NCI-H2107 (cell line): ENCODE results near the gene SPSB2.
A peak's percentile ranks its signal among the peaks of the same experiment; 100 is the strongest.
"Not testable (repeated sequence)": the region's sequence is repeated elsewhere in the genome, so short reads cannot be mapped to it uniquely, and the experiment has no call there.

Source experiments
- DNase-seq: peaks from one replicate; lab custom pipeline; 2025; lab: John Stamatoyannopoulos, UW

SPSB2 gene

GRCh38 chr12:6871052-6871957, 1.8 kb downstream of the SPSB2 start:
- no peak for DNase-seq

- not testable (repeated sequence) for DNase-seq
Observed at GRCh38 chr12:6870304-6870703, 2.8 kb downstream of the SPSB2 start.

GRCh38 chr12:6869049-6870021, 3.8 kb downstream of the SPSB2 start:
- DNase-seq: peak; percentile 67

- DNase-seq: no peak
Observed at GRCh38 chr12:6868211-6869048, 4.7 kb downstream of the SPSB2 start.

- DNase-seq: peak; percentile 76
Observed at GRCh38 chr12:6867413-6868210, 5.5 kb downstream of the SPSB2 start, which contains the start of gene TPI1. Gene TPI1, plus strand, starts transcription at chr12:6867531. Its CDS starts 36 bp downstream, at chr12:6867567.

- no peak for DNase-seq
Observed at GRCh38 chr12:6866920-6867412, 6.1 kb downstream of the SPSB2 start.

- DNase-seq: no peak
Observed at GRCh38 chr12:6866163-6866919, 6.8 kb downstream of the SPSB2 start.

- DNase-seq: not testable (repeated sequence)
Observed at GRCh38 chr12:6865307-6865706, 7.8 kb downstream of the SPSB2 start.

- DNase-seq: no peak
Observed at GRCh38 chr12:6863586-6864321, 9.3 kb downstream of the SPSB2 start.

- no peak for DNase-seq
Observed at GRCh38 chr12:6863033-6863432, 10.1 kb downstream of the SPSB2 start.

- DNase-seq: no peak
Observed at GRCh38 chr12:6861391-6861790, 11.7 kb downstream of the SPSB2 start.

GRCh38 chr12:6860942-6861341, 12.2 kb downstream of the SPSB2 start:
- no peak for DNase-seq

GRCh38 chr12:6860116-6860515, 13.0 kb downstream of the SPSB2 start:
- no peak for DNase-seq

GRCh38 chr12:6858799-6859198, 14.3 kb downstream of the SPSB2 start:
- DNase-seq: no peak

- DNase-seq: no peak
Observed at GRCh38 chr12:6855322-6855721, 17.8 kb downstream of the SPSB2 start.

- DNase-seq: no peak
Observed at GRCh38 chr12:6854036-6854435, 19.1 kb downstream of the SPSB2 start.

- DNase-seq: no peak
Observed at GRCh38 chr12:6853626-6854025, 19.5 kb downstream of the SPSB2 start.

GRCh38 chr12:6852651-6853354, 20.3 kb downstream of the SPSB2 start:
- no peak for DNase-seq
